ENCODE data around the gene SNU13.
"Not testable (repeated sequence)": the region's sequence is repeated elsewhere in the genome, so short reads cannot be mapped to it uniquely, and the experiment has no call there.

The SNU13 gene

GRCh38 chr22:41642331-41643110 lies 46.1 kb downstream of the SNU13 start:
- DNase-seq (ENCODE audit: insufficient read length, low spot score) (no peak), FAIRE-seq (no peak)
- no peak for TF ChIP-seq CTCF (IDR thresholded peaks at IDR 0.05; ENCODE audit: insufficient read depth, missing control alignments)

- FAIRE-seq (no peak), DNase-seq (ENCODE audit: insufficient read length, low spot score) (no peak)
- TF ChIP-seq CTCF (IDR thresholded peaks at IDR 0.05; ENCODE audit: insufficient read depth, missing control alignments): no peak
These were observed 46.8 kb downstream of the SNU13 start for GRCh38 chr22:41641854-41642253.

GRCh38 chr22:41638748-41639147 lies 49.9 kb downstream of the SNU13 start:
- FAIRE-seq (no peak), DNase-seq (ENCODE audit: insufficient read length, low spot score) (no peak)
- no peak for TF ChIP-seq CTCF (IDR thresholded peaks at IDR 0.05; ENCODE audit: insufficient read depth, missing control alignments)

GRCh38 chr22:41638124-41638523 lies 50.5 kb downstream of the SNU13 start:
- FAIRE-seq (no peak), DNase-seq (ENCODE audit: insufficient read length, low spot score) (no peak)
- no peak for TF ChIP-seq CTCF (IDR thresholded peaks at IDR 0.05; ENCODE audit: insufficient read depth, missing control alignments)

GRCh38 chr22:41637623-41638022 lies 51.0 kb downstream of the SNU13 start:
- not testable (repeated sequence) for DNase-seq (ENCODE audit: insufficient read length, low spot score); FAIRE-seq

- DNase-seq (ENCODE audit: insufficient read length, low spot score) (no peak), FAIRE-seq (no peak)
- TF ChIP-seq CTCF (IDR thresholded peaks at IDR 0.05; ENCODE audit: insufficient read depth, missing control alignments): no peak
These were observed 52.2 kb downstream of the SNU13 start for GRCh38 chr22:41636467-41636866.

- not testable (repeated sequence) for FAIRE-seq; DNase-seq (ENCODE audit: insufficient read length, low spot score)
These were observed 54.1 kb downstream of the SNU13 start for GRCh38 chr22:41634610-41635009.

GRCh38 chr22:41631615-41632014 lies 57.1 kb downstream of the SNU13 start:
- FAIRE-seq; DNase-seq (ENCODE audit: insufficient read length, low spot score): not testable (repeated sequence)

- FAIRE-seq; DNase-seq (ENCODE audit: insufficient read length, low spot score): not testable (repeated sequence)
These were observed 57.6 kb downstream of the SNU13 start for GRCh38 chr22:41631115-41631514.

Data from D721Med (cell line).